SK-N-MC (cell line): ENCODE data around the gene EIF4B.

Source experiments
- EZH2 ChIP-seq: fragments of 200-600 bp; sonication (generic); IDR thresholded peaks from one replicate; pipeline ENCODE4 v1.6.1; 2017; ENCODE audit warnings: antibody characterized with exemption
- POLR2AphosphoS5 ChIP-seq: IDR thresholded peaks from 2 replicates; pipeline ENCODE4 v1.6.1; 2012; ENCODE audit warnings: mild to moderate bottlenecking, low read depth, low read length, borderline replicate concordance

GRCh38 chr12:53091756-53092155 lies 85.5 kb downstream of the EIF4B start:
- TF ChIP-seq POLR2AphosphoS5 (no peak), EZH2 (no peak)
